GM12875 (cell line): ENCODE measurements around the gene ITPRIPL1.

ENCODE experiments used
- H3K4me3 ChIP-seq: one replicate; pipeline ENCODE4 v1.5.1; 2011; ENCODE audit warnings: low read depth, low read length, control low read depth
- CTCF ChIP-seq: IDR thresholded peaks from 2 replicates; pipeline ENCODE4 v1.5.1; 2011; ENCODE audit warnings: low read depth, mild to moderate bottlenecking, control low read depth, inconsistent platforms, low read length, moderate library complexity, borderline replicate concordance; ENCODE audit not compliant: insufficient read depth

The ITPRIPL1 gene

GRCh38 chr2:96315400-96316071 is 9.6 kb upstream of the ITPRIPL1 start:
- H3K4me3 ChIP-seq = no peak overlapping the region
- no peak for TF ChIP-seq CTCF

- TF ChIP-seq CTCF = no peak
Measured at GRCh38 chr2:96316999-96317398, 8.1 kb upstream of the ITPRIPL1 start.

GRCh38 chr2:96317584-96317997 is 7.5 kb upstream of the ITPRIPL1 start:
- no peak overlapping the region for H3K4me3 ChIP-seq
- TF ChIP-seq CTCF = no peak

More at GRCh38 chr2:96316999-96317398, 8.1 kb upstream of the ITPRIPL1 start:
- no peak overlapping the region for H3K4me3 ChIP-seq

- H3K4me3 ChIP-seq = no peak overlapping the region
- TF ChIP-seq CTCF = no peak
Measured at GRCh38 chr2:96318723-96319122, 6.4 kb upstream of the ITPRIPL1 start.

GRCh38 chr2:96319396-96319795 is 5.7 kb upstream of the ITPRIPL1 start:
- H3K4me3 ChIP-seq = no peak overlapping the region
- no peak for TF ChIP-seq CTCF

GRCh38 chr2:96320326-96320725 is 4.8 kb upstream of the ITPRIPL1 start:
- TF ChIP-seq CTCF = no peak
- H3K4me3 ChIP-seq = peak overlapping the region; percentile 83

GRCh38 chr2:96320728-96321622 is 4.1 kb upstream of the ITPRIPL1 start:
- TF ChIP-seq CTCF = no peak
- peak overlapping the region; percentile 83 for H3K4me3 ChIP-seq
